Liver (tissue), 9 donors: ENCODE results near the gene FGR. TPM values are rescaled to one million over a fixed set of nuclear protein-coding genes. Genes with fewer than 3 reads are reported as not detected.

Source experiments
- DNase-seq: peaks from one replicate; pipeline ENCODE4 v3.0.0-alpha.2; 2017; ENCODE audit warnings: low spot score
- H3K27ac ChIP-seq, 2 donors: one replicate each; pipeline ENCODE4 v1.7.0; 2013; ENCODE audit warnings: inconsistent platforms in 2 of 2, low read length in 2 of 2, control low read depth in 1 of 2, low read depth in 1 of 2, mild to moderate bottlenecking in 1 of 2
- H3K27me3 ChIP-seq, 4 donors: one replicate each; pipeline versions ENCODE4 v1.6.1 to v1.7.0; 2013; ENCODE audit warnings: low read length in 3 of 4, inconsistent platforms in 1 of 4, mild to moderate bottlenecking in 1 of 4, moderate library complexity in 1 of 4; ENCODE audit not compliant: control insufficient read depth in 4 of 4, insufficient read depth in 4 of 4
- H3K36me3 ChIP-seq, 4 donors: one replicate each; pipeline versions ENCODE4 v1.6.1 to v1.7.0; 2013; ENCODE audit warnings: low read length in 3 of 4, mild to moderate bottlenecking in 3 of 4, low read depth in 1 of 4, moderate library complexity in 1 of 4; ENCODE audit not compliant: control insufficient read depth in 4 of 4, insufficient read depth in 3 of 4
- H3K4me1 ChIP-seq, 4 donors: one replicate each; pipeline versions ENCODE4 v1.6.1 to v1.7.0; 2013; ENCODE audit warnings: low read length in 3 of 4, mild to moderate bottlenecking in 3 of 4, moderate library complexity in 1 of 4; ENCODE audit not compliant: control insufficient read depth in 4 of 4, insufficient read depth in 4 of 4
- H3K4me3 ChIP-seq, 3 donors: one replicate each; pipeline versions ENCODE4 v1.6.1 to v1.7.0; 2013; ENCODE audit warnings: low read length in 3 of 3, control low read depth in 1 of 3, low read depth in 1 of 3, mild to moderate bottlenecking in 1 of 3
- H3K9ac ChIP-seq, 2 donors: one replicate each; pipeline ENCODE4 v1.7.0; 2013; ENCODE audit warnings: low read length in 2 of 2, mild to moderate bottlenecking in 2 of 2, moderate library complexity in 2 of 2, control low read depth in 1 of 2, low read depth in 1 of 2
- H3K9me3 ChIP-seq, 4 donors: one replicate each; pipeline versions ENCODE4 v1.6.1 to v1.7.0; 2013; ENCODE audit warnings: low read length in 3 of 4; ENCODE audit not compliant: control insufficient read depth in 4 of 4
- ATF3 ChIP-seq: IDR thresholded peaks from 2 replicates; pipeline ENCODE4 v1.6.1; 2016; ENCODE audit warnings: antibody characterized with exemption
- CTCF ChIP-seq: fragments of 150-350 bp; IDR thresholded peaks from 2 replicates; pipeline ENCODE4 v1.5.1; 2017; ENCODE audit warnings: improper control_type of control experiment, low read depth, low read length; ENCODE audit not compliant: missing input control
- EGR1 ChIP-seq, 2 donors: IDR thresholded peaks; 2 replicates each; pipeline ENCODE4 v1.6.1; 2016 to 2018; ENCODE audit warnings: antibody characterized with exemption in 2 of 2, low read depth in 2 of 2
- FOXA1 ChIP-seq: IDR thresholded peaks from 2 replicates; pipeline ENCODE4 v1.6.1; 2016; ENCODE audit warnings: antibody characterized with exemption
- FOXA2 ChIP-seq: IDR thresholded peaks from 2 replicates; pipeline ENCODE4 v1.6.1; 2016; ENCODE audit warnings: antibody characterized with exemption
- GABPA ChIP-seq, 2 donors: IDR thresholded peaks in 1 of 2; conservative IDR thresholded peaks in 1 of 2; 2 replicates each; pipeline ENCODE4 v1.6.1; 2016; ENCODE audit warnings: antibody characterized with exemption in 2 of 2, mild to moderate bottlenecking in 1 of 2, moderate library complexity in 1 of 2
- HNF4A ChIP-seq, 2 donors: conservative IDR thresholded peaks; 2 replicates each; pipeline ENCODE4 v1.6.1; 2016; ENCODE audit warnings: antibody characterized with exemption in 2 of 2, mild to moderate bottlenecking in 2 of 2
- HNF4G ChIP-seq: IDR thresholded peaks from 2 replicates; pipeline ENCODE4 v1.6.1; 2016; ENCODE audit warnings: antibody characterized with exemption
- JUND ChIP-seq, 2 donors: IDR thresholded peaks; 2 replicates each; pipeline ENCODE4 v1.6.1; 2016; ENCODE audit warnings: antibody characterized with exemption in 2 of 2
- MAX ChIP-seq: IDR thresholded peaks from 2 replicates; pipeline ENCODE4 v1.6.1; 2016; ENCODE audit warnings: antibody characterized with exemption
- NR2F2 ChIP-seq: IDR thresholded peaks from 2 replicates; pipeline ENCODE4 v1.6.1; 2016; ENCODE audit warnings: antibody characterized with exemption
- REST ChIP-seq: IDR thresholded peaks from 2 replicates; pipeline ENCODE4 v1.6.1; 2016; ENCODE audit warnings: antibody characterized with exemption, mild to moderate bottlenecking
- WGBS: extraction: QIAGEN DNeasy Blood & Tissue Kit; methylation state at CpG from one replicate; pipeline ENCODE4 v1.1.7; 2013; 5-methylcytosine and 5-hydroxymethylcytosine counted together
- polyA plus RNA-seq, 2 donors: library from polyadenylated mRNA; stranded (reverse) in 1 of 2; unstranded in 1 of 2; fragments of 200-250 nt in 1 of 2; fragments of >200 nt in 1 of 2; fragmentation: Nextera tagmentation in 1 of 2; extraction: Ambion mirVana in 1 of 2; gene quantifications; one replicate each; pipeline versions ENCODE4 v1.2.1 to v1.2.3, GENCODE V29; 2013 to 2015
- total RNA-seq, 2 donors: library from RNA; depleted of rRNA; stranded (reverse); fragments of >200 nt; gene quantifications; one replicate each; pipeline ENCODE4 v1.2.3, GENCODE V29; 2014
- donor health status: healthy.
- donor health status: healthy.
- donor health status: healthy.
- donor health status: healthy.
- donor health status: healthy.

The FGR gene
- total and polyA plus RNA-seq, 4 donors: 2.8 to 20.2 (median 6.2) TPM

GRCh38 chr1:27589841-27590426 is 45.1 kb downstream of the FGR start:
- Histone ChIP-seq H3K9me3 (no peaks in the 10 kb centered on the region), H3K4me1 (peaks cover 0 to 20% (median 1%) of the 10 kb centered on the region in 4 donors), H3K36me3 (no peaks in the 10 kb centered on the region), H3K9ac (no peak overlapping the region), H3K27me3 (no peaks in the 10 kb centered on the region), H3K27ac (peak overlapping the region in 1 of 2 donors; percentile 25), H3K4me3 (no peak overlapping the region)
- WGBS: 62% methylated on average over 13 of the region's 13 CpGs
- no peak for DNase-seq
- no peak for TF ChIP-seq REST
- TF ChIP-seq FOXA1: no peak
- TF ChIP-seq HNF4G: no peak
- no peak for TF ChIP-seq GABPA (IDR thresholded peaks at IDR 0.05 in 1 of 2, conservative IDR thresholded peaks at IDR 0.05 in 1 of 2)

- H3K9ac ChIP-seq: no peak overlapping the region
- H3K27me3 ChIP-seq: no peaks in the 10 kb centered on the region
- no peak overlapping the region for H3K27ac ChIP-seq
- DNase-seq: no peak
- WGBS: 82% methylated on average over 6 of the region's 6 CpGs
- H3K4me3 ChIP-seq: no peak overlapping the region
- TF ChIP-seq FOXA2 (no peak), JUND (IDR thresholded peaks at IDR 0.05) (no peak)
- H3K4me1 ChIP-seq: peaks cover 0 to 19% (median under 1%) of the 10 kb centered on the region in 4 donors
- H3K9me3 ChIP-seq: no peaks in the 10 kb centered on the region
- no peaks in the 10 kb centered on the region for H3K36me3 ChIP-seq
Observed at GRCh38 chr1:27589441-27589840, 45.5 kb downstream of the FGR start.

DNA sequence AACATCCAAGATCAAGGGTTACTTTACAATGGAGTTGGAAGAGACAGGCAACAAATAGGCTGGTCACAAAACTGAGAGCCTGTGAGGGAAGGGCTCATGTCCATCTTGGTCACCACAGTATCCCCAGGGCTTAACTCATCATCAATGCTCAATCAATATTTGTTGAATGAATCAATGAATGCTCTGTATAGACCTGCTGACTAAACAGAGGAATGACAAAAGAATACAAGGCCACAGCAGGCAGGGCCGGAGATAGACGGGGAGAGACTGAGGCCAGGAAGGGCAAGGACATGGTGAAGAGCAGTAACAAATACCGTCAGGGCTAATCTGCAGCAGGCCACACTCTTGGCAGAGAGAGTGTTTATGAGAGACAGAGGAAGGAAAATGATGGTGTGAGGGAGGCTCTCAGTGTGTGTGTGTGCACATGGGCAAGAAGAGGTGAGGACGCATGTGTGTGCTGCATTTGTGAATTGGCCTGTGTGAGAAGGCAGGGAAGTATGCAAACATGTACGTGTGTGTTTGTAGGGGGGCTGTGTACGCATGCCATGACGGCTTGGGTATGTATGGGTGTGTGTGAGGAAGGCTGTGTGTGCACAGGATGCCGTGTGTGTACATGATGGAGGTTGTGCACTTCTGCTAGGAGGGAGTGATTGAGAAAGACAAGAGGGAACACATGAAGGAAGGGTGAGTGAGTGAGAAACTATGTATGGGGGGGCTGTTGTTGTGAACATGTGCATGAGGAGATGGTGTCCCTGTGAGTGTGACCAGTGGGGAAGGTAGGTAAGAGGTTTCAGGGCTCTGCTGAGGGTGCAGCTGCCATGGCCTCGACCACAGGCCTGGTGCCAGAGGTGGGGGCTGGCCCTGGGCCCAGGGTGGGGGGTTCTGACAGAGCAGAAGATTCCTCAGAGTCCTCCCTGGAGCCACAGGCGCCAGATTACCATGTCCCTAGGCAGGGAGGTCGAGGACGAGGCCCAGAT is 46.4 kb downstream of the FGR start:
- DNase-seq: no peak
- WGBS: 86% methylated on average over 12 of the region's 12 CpGs
- H3K4me3 ChIP-seq: no peak overlapping the region
- H3K27ac ChIP-seq: no peak overlapping the region
- H3K36me3 ChIP-seq: no peaks in the 10 kb centered on the region
- H3K9me3 ChIP-seq: no peaks in the 10 kb centered on the region
- H3K4me1 ChIP-seq: peaks cover 0 to 16% (median 0%) of the 10 kb centered on the region in 4 donors
- no peaks in the 10 kb centered on the region for H3K27me3 ChIP-seq
- no peak overlapping the region for H3K9ac ChIP-seq
- no peak for TF ChIP-seq NR2F2
- TF ChIP-seq EGR1 (IDR thresholded peaks at IDR 0.05; ENCODE audit: low read depth in 2 of 2): no peak
- no peak for TF ChIP-seq CTCF
- TF ChIP-seq JUND (IDR thresholded peaks at IDR 0.05): no peak
- no peak for TF ChIP-seq MAX
- no peak for TF ChIP-seq HNF4A (conservative IDR thresholded peaks at IDR 0.05)
- no peak for TF ChIP-seq ATF3
- no peak for TF ChIP-seq REST
- TF ChIP-seq FOXA2: no peak
- no peak for TF ChIP-seq GABPA (IDR thresholded peaks at IDR 0.05 in 1 of 2, conservative IDR thresholded peaks at IDR 0.05 in 1 of 2)
